C4-2B (cell line): ENCODE results near the gene SLC25A43.

Experiments
- CTCF ChIP-seq: fragments of 450-650 bp; conservative IDR thresholded peaks from 2 replicates; pipeline ENCODE4 v1.5.1; 2017; ENCODE audit warnings: mild to moderate bottlenecking
- ZFX ChIP-seq: fragments of 450-650 bp; IDR thresholded peaks from 2 replicates; pipeline ENCODE4 v1.6.1; 2017

- TF ChIP-seq CTCF (no peak), ZFX (no peak)
Measured at GRCh38 chrX:119497185-119497584, 98.0 kb downstream of the SLC25A43 start.
